ENCODE data around the gene NPEPPS. TPM values are rescaled to one million over a fixed set of nuclear protein-coding genes. Genes with fewer than 3 reads are reported as not detected.
"Not testable (repeated sequence)": the region's sequence is repeated elsewhere in the genome, so short reads cannot be mapped to it uniquely, and the experiment has no call there.

The NPEPPS gene
- total RNA-seq, 1 donor from 2014 or later, result 234 TPM

- H3K9me3 Mint-ChIP-seq (ENCODE audit: unreplicated experiment); H3K4me3 Mint-ChIP-seq (ENCODE audit: unreplicated experiment); H3K36me3 Mint-ChIP-seq (ENCODE audit: unreplicated experiment): not testable (repeated sequence)
These were observed 10.6 kb upstream of the NPEPPS start for GRCh38 chr17:47520279-47520678.

GRCh38 chr17:47521434-47521833 lies 9.5 kb upstream of the NPEPPS start:
- not testable (repeated sequence) for H3K27me3 Mint-ChIP-seq (ENCODE audit: unreplicated experiment); H3K4me1 Mint-ChIP-seq (ENCODE audit: low read depth, unreplicated experiment); H3K27ac Mint-ChIP-seq (ENCODE audit: unreplicated experiment); H3K4me3 Mint-ChIP-seq (ENCODE audit: unreplicated experiment); H3K36me3 Mint-ChIP-seq (ENCODE audit: unreplicated experiment); H3K9me3 Mint-ChIP-seq (ENCODE audit: unreplicated experiment); DNase-seq

More at GRCh38 chr17:47520279-47520678, 10.6 kb upstream of the NPEPPS start:
- not testable (repeated sequence) for DNase-seq; H3K4me1 Mint-ChIP-seq (ENCODE audit: low read depth, unreplicated experiment); H3K27me3 Mint-ChIP-seq (ENCODE audit: unreplicated experiment); H3K27ac Mint-ChIP-seq (ENCODE audit: unreplicated experiment)

- H3K27me3 Mint-ChIP-seq (ENCODE audit: unreplicated experiment); H3K27ac Mint-ChIP-seq (ENCODE audit: unreplicated experiment); DNase-seq; H3K4me1 Mint-ChIP-seq (ENCODE audit: low read depth, unreplicated experiment); H3K9me3 Mint-ChIP-seq (ENCODE audit: unreplicated experiment); H3K4me3 Mint-ChIP-seq (ENCODE audit: unreplicated experiment); H3K36me3 Mint-ChIP-seq (ENCODE audit: unreplicated experiment): not testable (repeated sequence)
These were observed 8.6 kb upstream of the NPEPPS start for GRCh38 chr17:47522341-47522740.

GRCh38 chr17:47531233-47531820 lies 419 bp downstream of the NPEPPS start:
- H3K27ac Mint-ChIP-seq (ENCODE audit: unreplicated experiment); H3K27me3 Mint-ChIP-seq (ENCODE audit: unreplicated experiment); H3K4me1 Mint-ChIP-seq (ENCODE audit: low read depth, unreplicated experiment); H3K4me3 Mint-ChIP-seq (ENCODE audit: unreplicated experiment); H3K9me3 Mint-ChIP-seq (ENCODE audit: unreplicated experiment); H3K36me3 Mint-ChIP-seq (ENCODE audit: unreplicated experiment): not testable (repeated sequence)
- peak; percentile 41 for DNase-seq

GRCh38 chr17:47539085-47539484 lies 8.2 kb downstream of the NPEPPS start:
- H3K4me1 Mint-ChIP-seq (ENCODE audit: low read depth, unreplicated experiment); H3K27me3 Mint-ChIP-seq (ENCODE audit: unreplicated experiment); H3K27ac Mint-ChIP-seq (ENCODE audit: unreplicated experiment); H3K36me3 Mint-ChIP-seq (ENCODE audit: unreplicated experiment); H3K4me3 Mint-ChIP-seq (ENCODE audit: unreplicated experiment); DNase-seq; H3K9me3 Mint-ChIP-seq (ENCODE audit: unreplicated experiment): not testable (repeated sequence)

- not testable (repeated sequence) for DNase-seq; H3K36me3 Mint-ChIP-seq (ENCODE audit: unreplicated experiment); H3K27ac Mint-ChIP-seq (ENCODE audit: unreplicated experiment); H3K9me3 Mint-ChIP-seq (ENCODE audit: unreplicated experiment); H3K27me3 Mint-ChIP-seq (ENCODE audit: unreplicated experiment); H3K4me3 Mint-ChIP-seq (ENCODE audit: unreplicated experiment); H3K4me1 Mint-ChIP-seq (ENCODE audit: low read depth, unreplicated experiment)
These were observed 10.8 kb downstream of the NPEPPS start for GRCh38 chr17:47541676-47542075.

- DNase-seq; H3K4me1 Mint-ChIP-seq (ENCODE audit: low read depth, unreplicated experiment); H3K27me3 Mint-ChIP-seq (ENCODE audit: unreplicated experiment); H3K4me3 Mint-ChIP-seq (ENCODE audit: unreplicated experiment); H3K36me3 Mint-ChIP-seq (ENCODE audit: unreplicated experiment); H3K9me3 Mint-ChIP-seq (ENCODE audit: unreplicated experiment); H3K27ac Mint-ChIP-seq (ENCODE audit: unreplicated experiment): not testable (repeated sequence)
These were observed 13.4 kb downstream of the NPEPPS start for GRCh38 chr17:47544327-47544726.

GRCh38 chr17:47554733-47555132 lies 23.8 kb downstream of the NPEPPS start:
- not testable (repeated sequence) for H3K27me3 Mint-ChIP-seq (ENCODE audit: unreplicated experiment); DNase-seq; H3K9me3 Mint-ChIP-seq (ENCODE audit: unreplicated experiment); H3K4me3 Mint-ChIP-seq (ENCODE audit: unreplicated experiment); H3K27ac Mint-ChIP-seq (ENCODE audit: unreplicated experiment); H3K4me1 Mint-ChIP-seq (ENCODE audit: low read depth, unreplicated experiment); H3K36me3 Mint-ChIP-seq (ENCODE audit: unreplicated experiment)

- H3K36me3 Mint-ChIP-seq (ENCODE audit: unreplicated experiment); H3K27me3 Mint-ChIP-seq (ENCODE audit: unreplicated experiment); H3K4me3 Mint-ChIP-seq (ENCODE audit: unreplicated experiment); DNase-seq; H3K4me1 Mint-ChIP-seq (ENCODE audit: low read depth, unreplicated experiment); H3K9me3 Mint-ChIP-seq (ENCODE audit: unreplicated experiment); H3K27ac Mint-ChIP-seq (ENCODE audit: unreplicated experiment): not testable (repeated sequence)
These were observed 25.2 kb downstream of the NPEPPS start for GRCh38 chr17:47556108-47556507.

GRCh38 chr17:47560517-47561043 lies 29.7 kb downstream of the NPEPPS start:
- not testable (repeated sequence) for H3K27me3 Mint-ChIP-seq (ENCODE audit: unreplicated experiment); H3K4me1 Mint-ChIP-seq (ENCODE audit: low read depth, unreplicated experiment); H3K36me3 Mint-ChIP-seq (ENCODE audit: unreplicated experiment); H3K27ac Mint-ChIP-seq (ENCODE audit: unreplicated experiment); DNase-seq; H3K4me3 Mint-ChIP-seq (ENCODE audit: unreplicated experiment); H3K9me3 Mint-ChIP-seq (ENCODE audit: unreplicated experiment)

GRCh38 chr17:47561698-47562405 lies 30.9 kb downstream of the NPEPPS start:
- not testable (repeated sequence) for H3K4me3 Mint-ChIP-seq (ENCODE audit: unreplicated experiment); H3K36me3 Mint-ChIP-seq (ENCODE audit: unreplicated experiment); H3K4me1 Mint-ChIP-seq (ENCODE audit: low read depth, unreplicated experiment); DNase-seq; H3K9me3 Mint-ChIP-seq (ENCODE audit: unreplicated experiment); H3K27me3 Mint-ChIP-seq (ENCODE audit: unreplicated experiment); H3K27ac Mint-ChIP-seq (ENCODE audit: unreplicated experiment)

- H3K9me3 Mint-ChIP-seq (ENCODE audit: unreplicated experiment); H3K4me1 Mint-ChIP-seq (ENCODE audit: low read depth, unreplicated experiment): not testable (repeated sequence)
These were observed 31.4 kb downstream of the NPEPPS start for GRCh38 chr17:47562406-47562705.

More at GRCh38 chr17:47562406-47562705, 31.4 kb downstream of the NPEPPS start:
- not testable (repeated sequence) for H3K27me3 Mint-ChIP-seq (ENCODE audit: unreplicated experiment); H3K36me3 Mint-ChIP-seq (ENCODE audit: unreplicated experiment); H3K4me3 Mint-ChIP-seq (ENCODE audit: unreplicated experiment); DNase-seq; H3K27ac Mint-ChIP-seq (ENCODE audit: unreplicated experiment)

All from glutamatergic neuron (in vitro differentiated cells).